Heart right ventricle (tissue), 16 donors: ENCODE results near the gene KAT7. TPM values are rescaled to one million over a fixed set of nuclear protein-coding genes. Genes with fewer than 3 reads are reported as not detected.
A peak's percentile ranks its signal among the peaks of the same experiment; 100 is the strongest.

Experiments used
- ATAC-seq, 8 donors: fragments of 200-7000 bp; cut with Tn5 transposase; one replicate each; pipeline ENCODE4 v1.9.1; 2020; ENCODE audit warnings: mild to moderate bottlenecking in 8 of 8, moderate library complexity in 8 of 8, moderate number of reproducible peaks in 1 of 8
- DNase-seq, 2 donors: peaks; one replicate each; pipeline ENCODE4 v3.0.0-alpha.2; 2020
- H3K27ac ChIP-seq, 10 donors: fragments of 200-600 bp; sonication (generic) in 2 of 10; one replicate each; pipeline versions ENCODE4 v1.5.0 to v1.8.0; 2020 to 2022; ENCODE audit warnings: mild to moderate bottlenecking in 3 of 10
- H3K27me3 ChIP-seq, 7 donors: fragments of 200-600 bp; one replicate each; pipeline ENCODE4 v1.8.0; 2021 to 2022; ENCODE audit warnings: mild to moderate bottlenecking in 2 of 7
- H3K36me3 ChIP-seq, 9 donors: fragments of 200-600 bp; sonication (generic) in 1 of 9; one replicate each; pipeline versions ENCODE4 v1.5.0 to v1.8.0; 2020 to 2022; ENCODE audit warnings: mild to moderate bottlenecking in 2 of 9
- H3K4me1 ChIP-seq, 9 donors: fragments of 200-600 bp; sonication (generic) in 1 of 9; one replicate each; pipeline versions ENCODE4 v1.5.0 to v1.8.0; 2020 to 2022; ENCODE audit warnings: mild to moderate bottlenecking in 4 of 9
- H3K4me3 ChIP-seq, 10 donors: fragments of 200-600 bp; sonication (generic) in 2 of 10; one replicate each; pipeline versions ENCODE4 v1.5.0 to v1.8.0; 2020 to 2022; ENCODE audit warnings: mild to moderate bottlenecking in 7 of 10, moderate library complexity in 2 of 10
- H3K9me3 ChIP-seq, 11 donors: fragments of 200-600 bp in 10 of 11; sonication (generic) in 2 of 11; one replicate each; pipeline versions ENCODE4 v1.5.0 to v1.8.0; 2013 to 2022; ENCODE audit warnings: mild to moderate bottlenecking in 2 of 11, control low read depth in 1 of 11, moderate library complexity in 1 of 11
- WGBS, 2 donors: extraction: QIAGEN DNeasy Blood & Tissue Kit; methylation state at CpG; one replicate each; pipeline ENCODE4 v1.1.7; 2013; ENCODE audit warnings: inconsistent platforms in 1 of 2; 5-methylcytosine and 5-hydroxymethylcytosine counted together
- intact Hi-C, 10 donors: fragments of 100-400 bp; cut with DNase I; formaldehyde crosslinking; loops; one replicate each; pipeline versions ENCODE4 v1.11.1 to v1.14.2; 2022
- polyA plus RNA-seq, 2 donors: library from polyadenylated mRNA; stranded (reverse); fragments of 200-250 nt; gene quantifications; one replicate each; pipeline ENCODE4 v1.2.3, GENCODE V29; 2013
- total RNA-seq, 10 donors: library from RNA; stranded (reverse); fragmentation: NEBNext Ultra II Directional in 3 of 10; extraction: Animal tissue kit (Norgen Biotek cat#: 25700) in 3 of 10; gene quantifications; one replicate each; pipeline versions ENCODE4 v1.2.1 to v1.2.4, GENCODE V29; 2021 to 2023
- TF ChIP-seq, protein P1 (sequence below), 9 donors: fragments of 200-600 bp; sonication (generic) in 2 of 9; IDR thresholded peaks; one replicate each; pipeline versions ENCODE4 v1.5.0 to v1.8.0; 2021 to 2022; ENCODE audit warnings: antibody characterized with exemption in 9 of 9, mild to moderate bottlenecking in 5 of 9, moderate library complexity in 1 of 9
- donor health status: Arrhythmogenic right ventricular cardiomyopathy.
- donor health status: ischemic (EF 13 %, LVEDD 7.1; RV severe dilation, severe dysfunction).
- donor health status: healthy with polysubstance abuse.
- donor health status: DM: no; HTN: yes; CAD: no.
- donor health status: DM: no; HTN: no; CAD: no.
- donor health status: ischemic (EF 25% LVEDD 6.9; RV normal size, moderate dysfunction).
- donor health status: ischemic (EF 25% LVEDD 5.7; RV mildly dilated, moderate dysfunction).
- donor health status: healthy.
- donor health status: DM: yes; HTN: yes; CAD: no.
- donor health status: Ischemic cardiomyopathy.
- donor health status: ischemic (EF 35%, LVEDD 5.7; RV mildly dilated, moderate dysfunction).
- donor health status: nonischemic (EF 11% LVEDD 7.7; RV severe dilation, severe dysfunction).
- donor health status: DM: yes; HTN: yes; CAD: no.
- donor health status: PGD.
- donor health status: ischemic (EF 29% LVEDD 5.4; RV normal size, mild dysfunction).
- donor health status: nonischemic (EF 23%, LVEDD 6.1; RV moderate dilation, normal function).

KAT7 gene
- total and polyA plus RNA-seq, 12 donors: 5.9 to 81.3 (median 60.5) TPM

DNA sequence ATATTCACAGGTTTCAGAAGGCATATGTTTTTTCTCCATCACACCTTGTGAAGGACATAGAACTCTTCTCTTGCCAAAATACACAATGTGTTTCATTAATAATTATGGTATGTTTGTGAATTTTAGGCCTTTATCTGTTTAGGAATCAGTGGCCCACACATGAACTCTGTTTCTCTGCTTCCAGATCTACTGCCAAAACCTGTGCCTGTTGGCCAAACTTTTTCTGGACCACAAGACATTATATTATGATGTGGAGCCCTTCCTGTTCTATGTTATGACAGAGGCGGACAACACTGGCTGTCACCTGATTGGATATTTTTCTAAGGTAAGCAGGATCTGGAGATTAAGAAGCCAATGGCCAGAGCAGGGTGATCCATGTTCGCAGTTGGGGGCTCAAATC, 33.0 kb downstream of the KAT7 start:
- no peaks in the 10 kb centered on the region for H3K27me3 ChIP-seq
- no peaks in the 10 kb centered on the region for H3K9me3 ChIP-seq
- DNase-seq (no peak), ATAC-seq (no peak)
- H3K36me3 ChIP-seq: peaks cover 0 to 100% (median 60%) of the 10 kb centered on the region in 9 donors
- no peak overlapping the region for H3K4me3 ChIP-seq
- peak overlapping the region in 1 of 10 donors; percentile 27 for H3K27ac ChIP-seq
- 68 to 83% methylated on average over 2 of the region's 2 CpGs for WGBS, 2 donors
- TF ChIP-seq, protein P1, sequence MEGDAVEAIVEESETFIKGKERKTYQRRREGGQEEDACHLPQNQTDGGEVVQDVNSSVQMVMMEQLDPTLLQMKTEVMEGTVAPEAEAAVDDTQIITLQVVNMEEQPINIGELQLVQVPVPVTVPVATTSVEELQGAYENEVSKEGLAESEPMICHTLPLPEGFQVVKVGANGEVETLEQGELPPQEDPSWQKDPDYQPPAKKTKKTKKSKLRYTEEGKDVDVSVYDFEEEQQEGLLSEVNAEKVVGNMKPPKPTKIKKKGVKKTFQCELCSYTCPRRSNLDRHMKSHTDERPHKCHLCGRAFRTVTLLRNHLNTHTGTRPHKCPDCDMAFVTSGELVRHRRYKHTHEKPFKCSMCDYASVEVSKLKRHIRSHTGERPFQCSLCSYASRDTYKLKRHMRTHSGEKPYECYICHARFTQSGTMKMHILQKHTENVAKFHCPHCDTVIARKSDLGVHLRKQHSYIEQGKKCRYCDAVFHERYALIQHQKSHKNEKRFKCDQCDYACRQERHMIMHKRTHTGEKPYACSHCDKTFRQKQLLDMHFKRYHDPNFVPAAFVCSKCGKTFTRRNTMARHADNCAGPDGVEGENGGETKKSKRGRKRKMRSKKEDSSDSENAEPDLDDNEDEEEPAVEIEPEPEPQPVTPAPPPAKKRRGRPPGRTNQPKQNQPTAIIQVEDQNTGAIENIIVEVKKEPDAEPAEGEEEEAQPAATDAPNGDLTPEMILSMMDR (IDR thresholded peaks at IDR 0.05): no peak
- H3K4me1 ChIP-seq: peaks cover 0 to 67% (median 18%) of the 10 kb centered on the region in 9 donors
- intact Hi-C loops: no loop called here

DNA sequence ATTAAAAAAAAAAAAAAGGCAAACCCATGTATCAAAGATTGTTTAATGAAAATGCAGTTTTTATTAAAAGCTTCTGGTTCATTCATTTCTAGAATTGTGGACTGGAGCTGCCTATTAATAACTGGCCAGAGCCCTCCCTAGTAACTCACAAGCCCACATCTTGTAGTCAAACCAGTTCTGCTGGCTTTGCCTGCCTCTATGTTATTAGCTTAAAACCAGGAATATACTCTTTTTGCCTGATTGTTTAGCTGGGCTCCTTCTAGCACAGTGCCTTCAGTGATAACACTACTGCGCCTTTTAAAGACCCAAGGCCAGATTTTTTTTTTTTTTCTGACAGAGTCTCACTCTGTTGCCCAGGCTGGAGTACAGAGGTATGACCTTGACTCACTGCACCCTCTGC, 33.4 kb downstream of the KAT7 start:
- DNase-seq: no peak

DNA sequence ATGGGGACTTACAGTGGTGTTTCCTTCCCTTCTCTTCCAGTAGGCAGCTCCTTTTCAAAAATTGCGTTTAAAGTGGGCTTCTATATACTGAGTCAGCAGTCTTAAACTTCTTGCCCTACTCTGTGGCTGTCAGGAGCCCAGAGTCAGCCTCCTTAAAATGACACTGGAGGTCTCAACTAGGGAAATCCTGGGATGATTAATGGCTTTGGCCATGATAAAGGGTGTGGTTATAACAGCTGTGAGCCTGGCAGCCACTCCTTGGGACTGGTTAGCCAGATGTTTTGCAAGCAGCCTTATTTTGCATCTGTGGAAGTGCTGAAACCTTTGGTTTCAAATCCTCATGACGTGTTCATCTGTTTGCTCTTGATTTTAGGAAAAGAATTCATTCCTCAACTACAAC, 34.3 kb downstream of the KAT7 start:
- H3K9me3 ChIP-seq: no peaks in the 10 kb centered on the region
- H3K27ac ChIP-seq: peak overlapping the region in 2 of 10 donors; percentile 19 to 24
- intact Hi-C loops: no loop called here
- H3K27me3 ChIP-seq: no peaks in the 10 kb centered on the region
- no peak overlapping the region for H3K4me3 ChIP-seq
- WGBS, 2 donors: 68 to 74% methylated on average over 2 of the region's 2 CpGs
- H3K36me3 ChIP-seq: peaks cover 0 to 100% (median 69%) of the 10 kb centered on the region in 9 donors
- ATAC-seq (peak in 7 of 8 donors; percentile 53 to 89 (median 71)), DNase-seq (peak; percentile 46 to 49)
- TF ChIP-seq, protein P1 (IDR thresholded peaks at IDR 0.05): no peak
- H3K4me1 ChIP-seq: peaks cover 0 to 66% (median 26%) of the 10 kb centered on the region in 9 donors

More for the DNA sequence above, 33.4 kb downstream of the KAT7 start:
- TF ChIP-seq, protein P1 (IDR thresholded peaks at IDR 0.05): no peak
- ATAC-seq: no peak
- H3K27ac ChIP-seq: peak overlapping the region in 2 of 10 donors; percentile 27 to 31
- H3K27me3 ChIP-seq: no peaks in the 10 kb centered on the region
- no peak overlapping the region for H3K4me3 ChIP-seq
- peaks cover 0 to 100% (median 62%) of the 10 kb centered on the region in 9 donors for H3K36me3 ChIP-seq
- WGBS, 2 donors: 90 to 100% methylated on average over 1 of the region's 1 CpG
- intact Hi-C loops: no loop called here
- no peaks in the 10 kb centered on the region for H3K9me3 ChIP-seq
- H3K4me1 ChIP-seq: peaks cover 0 to 67% (median 17%) of the 10 kb centered on the region in 9 donors

DNA sequence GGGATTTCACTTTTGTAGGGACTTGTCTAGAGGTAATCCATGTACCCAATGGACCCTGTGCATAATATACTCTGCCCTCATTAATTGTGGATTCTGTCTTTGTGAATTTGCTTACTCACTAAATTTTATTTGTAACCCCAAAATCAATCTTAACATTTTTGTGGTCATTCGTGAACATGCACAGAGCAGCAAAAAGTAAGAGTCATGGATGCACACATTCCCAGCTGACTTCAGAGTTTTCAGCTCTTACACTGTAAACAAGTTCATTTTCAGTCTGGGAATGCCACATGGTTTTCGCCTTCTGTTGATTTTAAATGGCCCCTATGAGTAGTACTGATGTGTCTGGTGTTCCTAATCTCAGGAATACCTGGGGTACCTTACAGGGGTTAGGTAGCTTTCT, 35.1 kb downstream of the KAT7 start:
- Histone ChIP-seq H3K27me3 (no peaks in the 10 kb centered on the region), H3K36me3 (peaks cover 0 to 100% (median 67%) of the 10 kb centered on the region in 9 donors), H3K9me3 (no peaks in the 10 kb centered on the region), H3K4me3 (no peak overlapping the region), H3K27ac (peak overlapping the region in 3 of 10 donors; percentile 19 to 24 (median 19)), H3K4me1 (peaks cover 0 to 69% (median 33%) of the 10 kb centered on the region in 9 donors)
- ATAC-seq: no peak
- WGBS, 2 donors: 96 to 97% methylated on average over 2 of the region's 2 CpGs
- intact Hi-C loops: no loop called here
- DNase-seq: no peak
- TF ChIP-seq, protein P1 (IDR thresholded peaks at IDR 0.05): no peak
